Right lobe of liver (tissue), 6 donors: Measurements from ENCODE around the gene HSPA1A. TPM values are rescaled to one million over a fixed set of nuclear protein-coding genes. Genes with fewer than 3 reads are reported as not detected.

Experiments used
- ATAC-seq, 4 donors: fragments of 200-7000 bp; cut with Tn5 transposase; one replicate each; pipeline ENCODE4 v1.9.1; 2020; ENCODE audit warnings: mild to moderate bottlenecking in 4 of 4, moderate library complexity in 4 of 4
- DNase-seq, 3 donors: peaks; one replicate each; pipeline ENCODE4 v3.0.0-alpha.2; 2020
- H3K27ac ChIP-seq, 3 donors: fragments of 200-600 bp; one replicate each; pipeline ENCODE4 v1.8.0; 2022
- H3K27me3 ChIP-seq, 2 donors: fragments of 200-600 bp; one replicate each; pipeline ENCODE4 v1.8.0; 2022
- H3K36me3 ChIP-seq, 4 donors: fragments of 200-600 bp; sonication (generic) in 1 of 4; one replicate each; pipeline versions ENCODE4 v1.5.1 to v1.8.0; 2017 to 2022; ENCODE audit warnings: control low read depth in 1 of 4
- H3K4me1 ChIP-seq, 4 donors: fragments of 200-600 bp; sonication (generic) in 1 of 4; one replicate each; pipeline versions ENCODE4 v1.5.1 to v1.8.0; 2017 to 2022; ENCODE audit warnings: control low read depth in 1 of 4
- H3K4me3 ChIP-seq, 3 donors: fragments of 200-600 bp; one replicate each; pipeline ENCODE4 v1.8.0; 2022
- H3K9me3 ChIP-seq, 4 donors: fragments of 200-600 bp; sonication (generic) in 1 of 4; one replicate each; pipeline versions ENCODE4 v1.5.1 to v1.8.0; 2017 to 2022; ENCODE audit warnings: control low read depth in 1 of 4
- CTCF ChIP-seq, 4 donors: fragments of 200-600 bp in 3 of 4; fragments of 450-650 bp in 1 of 4; IDR thresholded peaks; one replicate each; pipeline versions ENCODE4 v1.5.1 to v1.8.0; 2016 to 2022; ENCODE audit warnings: antibody characterized with exemption in 4 of 4, mild to moderate bottlenecking in 2 of 4
- POLR2A ChIP-seq: fragments of 450-650 bp; IDR thresholded peaks from one replicate; pipeline ENCODE4 v1.6.1; 2017; ENCODE audit warnings: antibody characterized with exemption, mild to moderate bottlenecking
- WGBS: methylation state at CpG from one replicate; pipeline ENCODE4 v1.1.6; 2018; ENCODE audit warnings: low coverage, low lambda C conversion rate; ENCODE audit not compliant: insufficient coverage; ENCODE audit errors: missing lambda C conversion rate; 5-methylcytosine and 5-hydroxymethylcytosine counted together
- intact Hi-C, 2 donors: fragments of 100-400 bp; cut with DNase I; formaldehyde crosslinking; loops; one replicate each; pipeline versions ENCODE4 v1.11.2 to v1.14.1; 2022
- total RNA-seq, 6 experiments: library from RNA; depleted of rRNA in 2 of 6; stranded (reverse); fragments of >200 nt in 2 of 6; fragmentation: NEBNext Ultra II Directional in 3 of 6; extraction: Animal tissue kit (Norgen Biotek cat#: 25700) in 3 of 6; gene quantifications; one replicate each; pipeline versions ENCODE4 v1.1.0 to v1.2.4, GENCODE V29; 2016 to 2023
- donor health status: DM: no; HTN: yes; CAD: no.
- donor health status: DM: no; HTN: no; CAD: no.
- donor health status: DM: no; HTN: no; CAD: no.
- donor health status: DM: no; HTN: yes; CAD: no.
- donor health status: DM: no; HTN: yes; CAD: no.

The HSPA1A gene
- total RNA-seq, 6 experiments from 2014 or later: 73.2 to 442 (median 80.2) TPM

GRCh38 chr6:31827286-31828079 is 12.1 kb downstream of the HSPA1A start, which contains the start of gene HSPA1B:
HSPA1B (plus strand) TSS chr6:31827738; CDS start chr6:31827951, 213 bp downstream.
- DNase-seq: peak; percentile 97 to 99 (median 99)
- Histone ChIP-seq H3K27ac (peak within 1 kb of the TSS; percentile 87 to 98 (median 90)), H3K4me3 (peak within 1 kb of the TSS; percentile 26 to 54 (median 48)), H3K36me3 (peaks cover 0 to 3% (median 0%) of the 10 kb centered on the region in 4 donors), H3K27me3 (no peaks in the 10 kb centered on the region), H3K9me3 (no peaks in the 10 kb centered on the region), H3K4me1 (peaks cover 0 to 29% (median 7%) of the 10 kb centered on the region in 4 donors)
- WGBS: under 1% methylated on average over 16 of the region's 56 CpGs
- intact Hi-C loops: no loop called here
- ATAC-seq: peak; percentile 45 to 91 (median 69)
- TF ChIP-seq POLR2A (peak; percentile 100), CTCF (IDR thresholded peaks at IDR 0.05) (no peak)

DNA sequence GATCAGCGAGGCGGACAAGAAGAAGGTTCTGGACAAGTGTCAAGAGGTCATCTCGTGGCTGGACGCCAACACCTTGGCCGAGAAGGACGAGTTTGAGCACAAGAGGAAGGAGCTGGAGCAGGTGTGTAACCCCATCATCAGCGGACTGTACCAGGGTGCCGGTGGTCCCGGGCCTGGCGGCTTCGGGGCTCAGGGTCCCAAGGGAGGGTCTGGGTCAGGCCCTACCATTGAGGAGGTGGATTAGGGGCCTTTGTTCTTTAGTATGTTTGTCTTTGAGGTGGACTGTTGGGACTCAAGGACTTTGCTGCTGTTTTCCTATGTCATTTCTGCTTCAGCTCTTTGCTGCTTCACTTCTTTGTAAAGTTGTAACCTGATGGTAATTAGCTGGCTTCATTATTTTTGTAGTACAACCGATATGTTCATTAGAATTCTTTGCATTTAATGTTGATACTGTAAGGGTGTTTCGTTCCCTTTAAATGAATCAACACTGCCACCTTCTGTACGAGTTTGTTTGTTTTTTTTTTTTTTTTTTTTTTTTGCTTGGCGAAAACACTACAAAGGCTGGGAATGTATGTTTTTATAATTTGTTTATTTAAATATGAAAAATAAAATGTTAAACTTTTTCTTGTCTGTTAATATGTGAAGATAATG is 14.4 kb downstream of the HSPA1A start:
- intact Hi-C loops: loop anchor here (10.0 kb wide), 1 partner anchor 55 kb away; the partner anchor contains the start of gene VWA7 (in 2 of the 2)
- 0% methylated on average over 14 of the region's 15 CpGs for WGBS
- Histone ChIP-seq H3K36me3 (peaks cover 0 to 3% (median 0%) of the 10 kb centered on the region in 4 donors), H3K4me1 (peaks cover 0 to 33% (median 4%) of the 10 kb centered on the region in 4 donors), H3K9me3 (no peaks in the 10 kb centered on the region), H3K27ac (peak overlapping the region; percentile 75 to 91 (median 90)), H3K27me3 (no peaks in the 10 kb centered on the region), H3K4me3 (peak overlapping the region; percentile 36 to 68 (median 62))
- DNase-seq (peak in 1 of 3 donors; percentile 74), ATAC-seq (peak in 3 of 4 donors; percentile 0 to 4 (median 1))
- peak; percentile 28 to 41 (median 37) for TF ChIP-seq CTCF (IDR thresholded peaks at IDR 0.05)
- TF ChIP-seq POLR2A: no peak

GRCh38 chr6:31830886-31831335 is 15.6 kb downstream of the HSPA1A start:
- peak overlapping the region; percentile 75 to 91 (median 90) for H3K27ac ChIP-seq
- H3K4me1 ChIP-seq: peaks cover 0 to 31% (median 4%) of the 10 kb centered on the region in 4 donors
- WGBS: 53% methylated on average over 6 of the region's 6 CpGs
- H3K4me3 ChIP-seq: peak overlapping the region; percentile 36 to 68 (median 62)
- peaks cover 0 to 3% (median 0%) of the 10 kb centered on the region in 4 donors for H3K36me3 ChIP-seq
- intact Hi-C loops: loop anchor here (10.0 kb wide), 1 partner anchor 56 kb away; the partner anchor contains the start of gene VWA7 (in 2 of the 2)
- no peaks in the 10 kb centered on the region for H3K9me3 ChIP-seq
- DNase-seq (no peak), ATAC-seq (no peak)
- TF ChIP-seq CTCF (IDR thresholded peaks at IDR 0.05) (no peak), POLR2A (no peak)
- no peaks in the 10 kb centered on the region for H3K27me3 ChIP-seq

DNA sequence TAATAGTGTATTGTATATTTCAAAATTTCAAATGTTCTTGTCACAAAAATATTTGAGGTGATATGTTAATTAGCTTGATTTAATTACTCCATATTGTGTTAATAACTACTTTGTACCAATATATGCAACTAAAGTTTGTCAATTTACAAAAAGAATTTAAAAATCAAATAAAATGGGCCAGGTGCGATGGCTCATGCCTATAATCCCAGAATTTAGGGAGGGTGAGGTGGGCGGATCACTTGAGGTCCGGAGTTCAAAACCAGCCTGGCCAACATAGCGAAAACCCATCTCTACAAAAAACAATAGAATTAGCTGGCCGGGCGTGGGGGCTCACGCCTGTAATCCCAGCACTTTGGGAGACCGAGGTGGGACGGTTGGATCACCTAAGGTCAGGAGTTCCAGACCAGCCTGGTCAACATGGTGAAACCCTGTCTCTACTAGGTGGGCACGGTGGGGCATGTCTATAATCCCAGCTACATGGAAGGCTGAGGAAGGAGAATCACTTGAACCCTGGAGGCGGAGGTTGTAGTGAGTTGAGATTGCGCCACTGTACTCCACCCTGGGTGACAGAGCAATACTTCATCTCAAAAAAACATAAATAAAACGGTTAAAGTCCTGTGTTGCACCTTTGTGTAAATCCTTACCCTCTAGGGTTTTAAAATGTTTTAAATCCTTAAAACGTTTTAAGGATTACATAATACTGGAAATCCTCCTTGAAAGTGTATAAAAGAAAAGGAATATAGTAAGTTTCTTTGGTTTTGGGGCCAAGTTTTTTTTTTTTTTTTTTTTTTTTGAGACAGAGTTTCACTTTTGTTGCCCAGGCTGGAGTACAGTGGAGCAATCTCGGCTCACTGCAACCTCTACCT is 16.2 kb downstream of the HSPA1A start:
- WGBS: 72% methylated on average over 15 of the region's 15 CpGs
- Histone ChIP-seq H3K36me3 (peaks cover 0 to 3% (median 0%) of the 10 kb centered on the region in 4 donors), H3K27me3 (no peaks in the 10 kb centered on the region), H3K4me3 (peak overlapping the region in 1 of 3 donors; percentile 68), H3K27ac (peak overlapping the region in 2 of 3 donors; percentile 75 to 91), H3K9me3 (no peaks in the 10 kb centered on the region), H3K4me1 (peaks cover 0 to 31% (median 6%) of the 10 kb centered on the region in 4 donors)
- no peak for TF ChIP-seq POLR2A
- no peak for TF ChIP-seq CTCF (IDR thresholded peaks at IDR 0.05)
- ATAC-seq: no peak
- no peak for DNase-seq
- intact Hi-C loops: loop anchor here (10.0 kb wide), 1 partner anchor 57 kb away; the partner anchor contains the start of gene VWA7 (in 2 of the 2)
